Smooth muscle cell (in vitro differentiated cells): ENCODE measurements around the gene LRRC45. TPM values are rescaled to one million over a fixed set of nuclear protein-coding genes. Genes with fewer than 3 reads are reported as not detected.

Experiments used
- DNase-seq: peaks from one replicate; lab custom pipeline; 2025; ENCODE audit not compliant: unreplicated experiment; lab: John Stamatoyannopoulos, UW
- H2AFZ ChIP-seq: fragments of 200-600 bp; sonication (generic); 2 replicates; pipeline ENCODE4 v1.6.0; 2016; ENCODE audit warnings: antibody characterized with exemption, low read depth, mild to moderate bottlenecking
- H3F3A ChIP-seq: fragments of 200-600 bp; sonication (generic); 2 replicates; pipeline ENCODE4 v1.6.0; 2017; ENCODE audit warnings: antibody characterized with exemption, low read depth
- H3K27ac ChIP-seq: fragments of 200-600 bp; sonication (generic); 2 replicates; pipeline ENCODE4 v1.5.1; 2016; ENCODE audit warnings: low read depth, mild to moderate bottlenecking
- H3K27me3 ChIP-seq: fragments of 200-600 bp; sonication (generic); 2 replicates; pipeline ENCODE4 v1.6.1; 2016; ENCODE audit warnings: low read depth, mild to moderate bottlenecking
- H3K36me3 ChIP-seq: fragments of 200-600 bp; sonication (generic); 2 replicates; pipeline ENCODE4 v1.5.1; 2016; ENCODE audit warnings: low read depth
- H3K4me1 ChIP-seq: fragments of 200-600 bp; sonication (generic); 2 replicates; pipeline ENCODE4 v1.5.1; 2016; ENCODE audit warnings: low read depth
- H3K4me2 ChIP-seq: fragments of 200-600 bp; sonication (generic); 2 replicates; pipeline ENCODE4 v1.6.0; 2016; ENCODE audit warnings: mild to moderate bottlenecking
- H3K4me3 ChIP-seq: fragments of 200-600 bp; sonication (generic); 2 replicates; pipeline ENCODE4 v1.5.1; 2016; ENCODE audit warnings: mild to moderate bottlenecking
- H3K79me2 ChIP-seq: fragments of 200-600 bp; sonication (generic); 2 replicates; pipeline ENCODE4 v1.6.0; 2016; ENCODE audit warnings: low read depth, mild to moderate bottlenecking
- H3K9ac ChIP-seq: fragments of 200-600 bp; sonication (generic); 2 replicates; pipeline ENCODE4 v1.6.0; 2016; ENCODE audit warnings: low read depth
- H3K9me3 ChIP-seq: fragments of 200-600 bp; sonication (generic); replicated peaks from 2 replicates; pipeline ENCODE4 v1.5.1; 2016; ENCODE audit warnings: low read depth
- H4K20me1 ChIP-seq: fragments of 200-600 bp; sonication (generic); 2 replicates; pipeline ENCODE4 v1.6.0; 2016; ENCODE audit warnings: low read depth
- WGBS: methylation state at CpG from one replicate; pipeline ENCODE4 v1.1.7; 2016; ENCODE audit warnings: low lambda C conversion rate; 5-methylcytosine and 5-hydroxymethylcytosine counted together
- polyA plus RNA-seq: library from polyadenylated mRNA; unstranded; fragments of >200 nt; fragmentation: Nextera tagmentation; extraction: Ambion mirVana; gene quantifications from 2 replicates; pipeline ENCODE4 v1.2.1, GENCODE V29; 2016
- total RNA-seq: library from RNA; depleted of rRNA; stranded (reverse); fragments of >200 nt; gene quantifications from 2 replicates; pipeline ENCODE4 v1.2.3, GENCODE V29; 2014
- TF ChIP-seq, protein P1 (sequence below): fragments of 200-600 bp; sonication (generic); IDR thresholded peaks from 2 replicates; pipeline ENCODE4 v1.5.1; 2017; ENCODE audit warnings: borderline replicate concordance, mild to moderate bottlenecking, antibody characterized with exemption; ENCODE audit not compliant: insufficient read depth, poor library complexity, severe bottlenecking

The LRRC45 gene
- total and polyA plus RNA-seq, 2 experiments from 2014 or later: 9.6 to 13.5 TPM

GRCh38 chr17:82017612-82018151 is 5.4 kb upstream of the LRRC45 start:
- Histone ChIP-seq H3F3A (no peaks in the 10 kb centered on the region), H3K9me3 (no peaks in the 10 kb centered on the region), H3K4me1 (peaks cover 8% of the 10 kb centered on the region), H2AFZ (no peak overlapping the region), H3K36me3 (no peaks in the 10 kb centered on the region), H3K4me2 (no peak overlapping the region), H3K27me3 (no peaks in the 10 kb centered on the region), H3K9ac (no peak overlapping the region), H3K79me2 (peaks cover 3% of the 10 kb centered on the region), H3K4me3 (no peak overlapping the region), H3K27ac (no peak overlapping the region), H4K20me1 (peaks cover 27% of the 10 kb centered on the region)
- WGBS: 95% methylated on average over 13 of the region's 13 CpGs
- DNase-seq: no peak
- TF ChIP-seq, protein P1, sequence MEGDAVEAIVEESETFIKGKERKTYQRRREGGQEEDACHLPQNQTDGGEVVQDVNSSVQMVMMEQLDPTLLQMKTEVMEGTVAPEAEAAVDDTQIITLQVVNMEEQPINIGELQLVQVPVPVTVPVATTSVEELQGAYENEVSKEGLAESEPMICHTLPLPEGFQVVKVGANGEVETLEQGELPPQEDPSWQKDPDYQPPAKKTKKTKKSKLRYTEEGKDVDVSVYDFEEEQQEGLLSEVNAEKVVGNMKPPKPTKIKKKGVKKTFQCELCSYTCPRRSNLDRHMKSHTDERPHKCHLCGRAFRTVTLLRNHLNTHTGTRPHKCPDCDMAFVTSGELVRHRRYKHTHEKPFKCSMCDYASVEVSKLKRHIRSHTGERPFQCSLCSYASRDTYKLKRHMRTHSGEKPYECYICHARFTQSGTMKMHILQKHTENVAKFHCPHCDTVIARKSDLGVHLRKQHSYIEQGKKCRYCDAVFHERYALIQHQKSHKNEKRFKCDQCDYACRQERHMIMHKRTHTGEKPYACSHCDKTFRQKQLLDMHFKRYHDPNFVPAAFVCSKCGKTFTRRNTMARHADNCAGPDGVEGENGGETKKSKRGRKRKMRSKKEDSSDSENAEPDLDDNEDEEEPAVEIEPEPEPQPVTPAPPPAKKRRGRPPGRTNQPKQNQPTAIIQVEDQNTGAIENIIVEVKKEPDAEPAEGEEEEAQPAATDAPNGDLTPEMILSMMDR: no peak

DNA sequence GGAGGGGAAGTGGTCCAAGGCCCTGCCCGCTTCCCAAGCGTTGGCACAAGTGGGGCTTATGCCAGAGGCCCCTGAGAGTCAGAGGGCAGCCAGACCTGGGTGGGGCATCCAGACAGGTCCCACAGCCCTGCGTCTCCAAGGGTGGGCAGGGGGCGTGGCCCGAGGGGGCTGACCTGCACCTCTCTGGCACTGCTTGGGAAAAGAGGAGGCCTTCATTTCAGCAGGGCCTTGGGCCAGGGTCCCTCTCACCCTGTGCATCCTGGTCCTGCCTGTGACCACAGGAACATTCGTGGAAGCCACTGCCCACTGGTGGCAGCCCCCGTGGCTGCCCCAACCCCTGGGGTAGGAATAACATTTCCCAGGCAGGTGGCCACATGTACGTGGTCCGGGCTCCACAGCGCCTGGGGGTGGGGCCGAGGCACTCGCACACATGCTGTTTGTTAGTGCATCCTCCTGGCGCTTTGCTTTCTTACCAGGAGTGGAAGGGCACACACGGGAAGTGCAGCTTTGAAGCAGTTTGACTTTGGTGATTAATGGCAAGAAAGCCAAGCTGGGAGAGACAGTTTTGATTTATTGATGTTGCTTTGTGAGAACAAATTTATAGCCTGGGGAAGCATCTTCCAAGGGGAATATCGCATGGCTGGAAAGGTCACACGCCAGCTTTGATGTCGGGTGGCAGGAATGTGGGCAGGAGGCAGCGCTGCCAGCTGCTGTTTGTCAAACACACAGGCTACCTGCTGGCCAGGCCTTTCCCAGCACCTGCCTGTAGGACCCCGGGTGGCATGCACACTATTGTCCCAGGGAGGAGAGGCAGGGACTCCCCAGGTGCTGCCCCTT is 4.7 kb upstream of the LRRC45 start:
- no peak overlapping the region for H3K4me3 ChIP-seq
- H3F3A ChIP-seq: no peaks in the 10 kb centered on the region
- 90% methylated on average over 16 of the region's 19 CpGs for WGBS
- H2AFZ ChIP-seq: no peak overlapping the region
- no peaks in the 10 kb centered on the region for H3K36me3 ChIP-seq
- no peaks in the 10 kb centered on the region for H3K9me3 ChIP-seq
- peaks cover 27% of the 10 kb centered on the region for H4K20me1 ChIP-seq
- no peak overlapping the region for H3K4me2 ChIP-seq
- no peaks in the 10 kb centered on the region for H3K27me3 ChIP-seq
- DNase-seq: no peak
- H3K9ac ChIP-seq: no peak overlapping the region
- H3K79me2 ChIP-seq: peaks cover 3% of the 10 kb centered on the region
- H3K4me1 ChIP-seq: peaks cover 8% of the 10 kb centered on the region
- no peak overlapping the region for H3K27ac ChIP-seq
- TF ChIP-seq, protein P1: no peak

- no peak overlapping the region for H3K9ac ChIP-seq
- no peak for DNase-seq
- H3K4me3 ChIP-seq: no peak overlapping the region
- TF ChIP-seq, protein P1: no peak
- H3K27me3 ChIP-seq: no peaks in the 10 kb centered on the region
- no peaks in the 10 kb centered on the region for H3K36me3 ChIP-seq
- WGBS: 94% methylated on average over 33 of the region's 33 CpGs
- no peak overlapping the region for H3K27ac ChIP-seq
- H3K4me1 ChIP-seq: peaks cover 12% of the 10 kb centered on the region
- no peaks in the 10 kb centered on the region for H3K9me3 ChIP-seq
- H3K79me2 ChIP-seq: peaks cover 3% of the 10 kb centered on the region
- no peaks in the 10 kb centered on the region for H3F3A ChIP-seq
- no peak overlapping the region for H3K4me2 ChIP-seq
- H4K20me1 ChIP-seq: peaks cover 27% of the 10 kb centered on the region
- no peak overlapping the region for H2AFZ ChIP-seq
Observed at GRCh38 chr17:82018989-82019689, 4.0 kb upstream of the LRRC45 start.
